Breast epithelium (tissue), 4 donors: ENCODE measurements around the gene MYMK. TPM values are rescaled to one million over a fixed set of nuclear protein-coding genes. Genes with fewer than 3 reads are reported as not detected.

Experiments
- DNase-seq, 2 donors: peaks; one replicate each; pipeline ENCODE4 v3.0.0-alpha.2; 2019; ENCODE audit warnings: low spot score in 2 of 2
- H3K27ac ChIP-seq, 2 donors: fragments of 200-600 bp; sonication (generic) in 1 of 2; one replicate each; pipeline ENCODE4 v1.5.1; 2016 to 2019; ENCODE audit warnings: mild to moderate bottlenecking in 1 of 2
- H3K27me3 ChIP-seq, 2 donors: fragments of 200-600 bp; sonication (generic) in 1 of 2; one replicate each; pipeline versions ENCODE4 v1.5.1 to v1.6.0; 2017 to 2019; ENCODE audit warnings: control low read depth in 1 of 2, mild to moderate bottlenecking in 1 of 2
- H3K36me3 ChIP-seq: fragments of 200-600 bp; one replicate; pipeline ENCODE4 v1.5.1; 2019
- H3K4me1 ChIP-seq, 2 donors: fragments of 200-600 bp; sonication (generic); one replicate each; pipeline ENCODE4 v1.5.1; 2016 to 2019; ENCODE audit warnings: control low read depth in 1 of 2
- H3K4me3 ChIP-seq, 3 donors: fragments of 200-600 bp; sonication (generic); 1 replicate in 2 of 3; 2 replicates in 1 of 3; pipeline ENCODE4 v1.5.1; 2016 to 2019; ENCODE audit warnings: mild to moderate bottlenecking in 3 of 3, moderate library complexity in 2 of 3
- H3K9me3 ChIP-seq, 2 donors: fragments of 200-600 bp; sonication (generic) in 1 of 2; one replicate each; pipeline ENCODE4 v1.5.1; 2016 to 2019; ENCODE audit warnings: control low read depth in 1 of 2
- POLR2A ChIP-seq: fragments of 450-650 bp; IDR thresholded peaks from one replicate; pipeline ENCODE4 v1.6.1; 2016; ENCODE audit warnings: antibody characterized with exemption, mild to moderate bottlenecking, moderate library complexity
- POLR2AphosphoS5 ChIP-seq, 3 donors: sonication (generic); formaldehyde crosslinking; IDR thresholded peaks; one replicate each; pipeline ENCODE4 v1.6.1; 2017; ENCODE audit warnings: antibody characterized with exemption in 3 of 3
- intact Hi-C: fragments of 100-400 bp; cut with DNase I; formaldehyde crosslinking; loops from one replicate; pipeline ENCODE4 v1.15.1; 2023; ENCODE audit warnings: low total_unique reads
- total RNA-seq, 3 donors: library from RNA; depleted of rRNA; stranded (reverse); fragments of >200 nt; gene quantifications; one replicate each; pipeline ENCODE4 v1.1.0, GENCODE V29; 2016
- TF ChIP-seq, protein P1 (sequence below), 3 donors: fragments of 450-650 bp; IDR thresholded peaks; one replicate each; pipeline ENCODE4 v1.5.1; 2016 to 2017; ENCODE audit warnings: antibody characterized with exemption in 3 of 3, mild to moderate bottlenecking in 3 of 3, moderate library complexity in 3 of 3

MYMK gene
- total RNA-seq, 3 donors from 2014 or later: not detected

- Histone ChIP-seq H3K4me3 (no peak overlapping the region), H3K27ac (no peak overlapping the region), H3K27me3 (peaks cover 0 to 15% of the 10 kb centered on the region in 2 donors), H3K36me3 (no peaks in the 10 kb centered on the region), H3K9me3 (no peaks in the 10 kb centered on the region), H3K4me1 (no peaks in the 10 kb centered on the region)
- intact Hi-C loops: loop anchor here (10.0 kb wide), 1 partner anchor 80 kb away; no protein-coding TSS in a partner anchor
- no peak for DNase-seq
- no peak for TF ChIP-seq POLR2AphosphoS5 (IDR thresholded peaks at IDR 0.05)
- no peak for TF ChIP-seq POLR2A
- TF ChIP-seq, protein P1, sequence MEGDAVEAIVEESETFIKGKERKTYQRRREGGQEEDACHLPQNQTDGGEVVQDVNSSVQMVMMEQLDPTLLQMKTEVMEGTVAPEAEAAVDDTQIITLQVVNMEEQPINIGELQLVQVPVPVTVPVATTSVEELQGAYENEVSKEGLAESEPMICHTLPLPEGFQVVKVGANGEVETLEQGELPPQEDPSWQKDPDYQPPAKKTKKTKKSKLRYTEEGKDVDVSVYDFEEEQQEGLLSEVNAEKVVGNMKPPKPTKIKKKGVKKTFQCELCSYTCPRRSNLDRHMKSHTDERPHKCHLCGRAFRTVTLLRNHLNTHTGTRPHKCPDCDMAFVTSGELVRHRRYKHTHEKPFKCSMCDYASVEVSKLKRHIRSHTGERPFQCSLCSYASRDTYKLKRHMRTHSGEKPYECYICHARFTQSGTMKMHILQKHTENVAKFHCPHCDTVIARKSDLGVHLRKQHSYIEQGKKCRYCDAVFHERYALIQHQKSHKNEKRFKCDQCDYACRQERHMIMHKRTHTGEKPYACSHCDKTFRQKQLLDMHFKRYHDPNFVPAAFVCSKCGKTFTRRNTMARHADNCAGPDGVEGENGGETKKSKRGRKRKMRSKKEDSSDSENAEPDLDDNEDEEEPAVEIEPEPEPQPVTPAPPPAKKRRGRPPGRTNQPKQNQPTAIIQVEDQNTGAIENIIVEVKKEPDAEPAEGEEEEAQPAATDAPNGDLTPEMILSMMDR (IDR thresholded peaks at IDR 0.05): no peak
Observed at GRCh38 chr9:133484671-133485437, 39.9 kb downstream of the MYMK start.

DNA sequence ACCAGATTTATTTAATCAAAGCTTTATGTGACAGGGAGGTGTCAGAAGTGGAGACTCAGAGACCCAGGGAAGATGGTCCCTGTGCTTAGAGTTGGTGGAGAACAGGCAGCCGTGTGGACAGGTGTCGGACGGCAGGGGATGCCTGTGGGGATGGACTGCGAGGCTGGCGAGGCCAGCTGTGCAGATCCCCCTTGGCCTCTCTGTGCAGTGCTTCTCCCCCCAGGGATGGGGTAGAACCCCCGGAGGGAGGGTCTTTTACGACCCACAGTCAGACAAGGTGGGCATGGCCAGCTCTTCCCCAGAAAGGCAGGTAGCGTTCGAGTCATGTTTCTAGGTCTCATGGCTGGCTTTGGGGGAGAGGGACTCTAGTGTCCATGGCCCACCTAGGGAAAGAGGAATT is 41.1 kb downstream of the MYMK start:
- peaks cover 0 to 15% of the 10 kb centered on the region in 2 donors for H3K27me3 ChIP-seq
- no peaks in the 10 kb centered on the region for H3K4me1 ChIP-seq
- no peak overlapping the region for H3K27ac ChIP-seq
- H3K36me3 ChIP-seq: no peaks in the 10 kb centered on the region
- intact Hi-C loops: loop anchor here (10.0 kb wide), 1 partner anchor 79 kb away; no protein-coding TSS in a partner anchor
- no peak overlapping the region for H3K4me3 ChIP-seq
- H3K9me3 ChIP-seq: no peaks in the 10 kb centered on the region
- DNase-seq: no peak
- TF ChIP-seq POLR2A (no peak), POLR2AphosphoS5 (IDR thresholded peaks at IDR 0.05) (no peak)
- TF ChIP-seq, protein P1 (IDR thresholded peaks at IDR 0.05): no peak

- intact Hi-C loops: no loop called here
Observed at GRCh38 chr9:133478851-133479711, 45.7 kb downstream of the MYMK start, which contains the start of gene SLC2A6. TSS of gene SLC2A6 (minus strand) at chr9:133479099. CDS start at chr9:133479059, 40 bp downstream.

GRCh38 chr9:133477992-133478850 is 46.5 kb downstream of the MYMK start:
- Histone ChIP-seq H3K27me3 (peaks cover 0 to 8% of the 10 kb centered on the region in 2 donors), H3K36me3 (no peaks in the 10 kb centered on the region), H3K4me1 (no peaks in the 10 kb centered on the region), H3K4me3 (peak overlapping the region; percentile 40 to 61 (median 53)), H3K9me3 (no peaks in the 10 kb centered on the region), H3K27ac (peak overlapping the region in 1 of 2 donors; percentile 16)
- TF ChIP-seq, protein P1 (IDR thresholded peaks at IDR 0.05): no peak
- no peak for TF ChIP-seq POLR2AphosphoS5 (IDR thresholded peaks at IDR 0.05)
- TF ChIP-seq POLR2A: no peak
- no peak for DNase-seq
- intact Hi-C loops: no loop called here

More at GRCh38 chr9:133478851-133479711, 45.7 kb downstream of the MYMK start, which contains the start of gene SLC2A6:
- Histone ChIP-seq H3K27me3 (peaks cover 0 to 3% of the 10 kb centered on the region in 2 donors), H3K4me3 (peak within 1 kb of the TSS; percentile 40 to 61 (median 53)), H3K9me3 (no peaks in the 10 kb centered on the region), H3K27ac (peak within 1 kb of the TSS in 1 of 2 donors; percentile 16), H3K36me3 (no peaks in the 10 kb centered on the region), H3K4me1 (no peaks in the 10 kb centered on the region)
- peak in 1 of 2 donors; percentile 59 for DNase-seq
- TF ChIP-seq, protein P1 (IDR thresholded peaks at IDR 0.05): no peak
- TF ChIP-seq POLR2AphosphoS5 (IDR thresholded peaks at IDR 0.05) (no peak), POLR2A (no peak)
